GM19240 (cell line): ENCODE data around the gene RASGEF1C.

Experiments
- DNase-seq: peaks from one replicate; pipeline ENCODE4 v3.0.0; 2011; ENCODE audit warnings: low spot score; ENCODE audit not compliant: insufficient read length

Gene RASGEF1C

DNA sequence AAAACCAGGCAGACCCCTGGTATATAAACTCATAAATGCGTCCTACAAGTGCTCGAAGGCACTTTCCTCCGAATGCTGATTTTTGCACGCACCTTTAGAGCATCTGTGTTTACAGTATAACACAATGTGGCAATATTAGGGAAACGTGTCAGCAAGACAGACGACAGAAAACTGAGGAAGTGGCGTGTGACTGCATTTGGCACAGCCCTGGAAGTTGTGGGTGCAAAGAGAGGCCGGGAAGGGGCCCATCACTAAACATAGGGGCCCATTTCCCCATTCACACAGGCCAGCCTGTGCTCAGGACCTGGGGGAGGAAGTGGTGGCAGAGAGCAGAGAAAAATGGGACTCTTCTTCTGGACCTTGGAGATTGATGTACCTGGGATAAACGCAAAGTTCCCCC is 48.2 kb downstream of the RASGEF1C start:
- no peak for DNase-seq

DNA sequence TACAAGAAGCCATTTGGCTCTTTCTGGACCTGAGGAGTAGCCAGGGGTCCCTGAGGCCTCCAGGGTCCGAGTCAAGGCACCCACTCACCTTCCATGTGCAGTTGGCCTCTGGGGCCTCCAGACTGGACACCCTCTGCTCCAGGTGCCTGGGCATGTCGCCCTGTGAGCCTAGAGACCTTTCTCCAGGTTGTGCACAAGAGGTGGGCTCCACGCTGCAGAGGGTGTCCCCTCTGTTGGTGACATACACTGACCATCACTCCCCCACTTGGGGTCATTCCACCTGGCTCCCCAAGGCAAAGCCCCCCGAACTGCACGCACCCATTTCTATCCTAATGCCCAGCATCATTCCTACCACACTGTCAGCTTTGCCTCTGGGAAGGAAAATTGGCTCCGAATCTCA is 48.8 kb downstream of the RASGEF1C start:
- DNase-seq, result no peak

DNA sequence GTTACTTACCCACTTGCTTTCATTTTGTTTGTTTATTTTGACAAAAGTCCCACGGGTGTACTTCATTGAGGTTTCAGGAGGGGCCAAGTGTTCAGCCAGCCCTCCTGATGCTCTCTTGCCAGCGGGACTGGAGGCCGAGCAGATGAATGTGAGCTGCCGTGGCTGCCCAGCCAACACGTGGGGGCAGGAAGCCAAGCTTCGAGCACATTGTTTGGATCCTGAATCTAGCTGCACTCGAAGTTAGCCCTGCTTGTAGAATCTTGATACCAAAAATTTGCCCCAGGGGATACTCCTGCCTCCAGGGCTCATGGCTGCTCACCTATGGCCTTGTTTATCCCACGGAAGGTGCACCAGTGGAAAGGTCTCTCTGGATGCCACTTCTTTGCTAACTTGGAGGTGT is 49.3 kb downstream of the RASGEF1C start:
- no peak for DNase-seq

DNA sequence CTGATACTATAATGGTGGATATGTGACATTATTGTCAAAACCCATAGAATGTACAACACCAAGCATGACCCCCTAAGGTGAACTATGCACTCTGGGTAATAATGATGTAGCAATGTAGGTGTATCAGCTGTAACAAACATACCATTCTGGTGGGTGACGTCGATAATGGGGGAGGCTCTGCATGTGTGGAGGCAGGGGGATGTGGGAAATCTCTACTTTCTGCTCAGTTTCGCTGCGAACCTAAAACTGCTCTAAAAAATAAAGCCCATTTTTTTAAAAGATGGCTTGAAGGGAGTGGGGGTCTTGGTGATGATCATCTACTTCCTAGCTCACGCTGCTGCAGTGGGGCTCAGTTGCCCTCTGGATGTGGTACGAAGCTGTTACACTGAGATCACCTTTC is 51.1 kb downstream of the RASGEF1C start:
- no peak for DNase-seq

DNA sequence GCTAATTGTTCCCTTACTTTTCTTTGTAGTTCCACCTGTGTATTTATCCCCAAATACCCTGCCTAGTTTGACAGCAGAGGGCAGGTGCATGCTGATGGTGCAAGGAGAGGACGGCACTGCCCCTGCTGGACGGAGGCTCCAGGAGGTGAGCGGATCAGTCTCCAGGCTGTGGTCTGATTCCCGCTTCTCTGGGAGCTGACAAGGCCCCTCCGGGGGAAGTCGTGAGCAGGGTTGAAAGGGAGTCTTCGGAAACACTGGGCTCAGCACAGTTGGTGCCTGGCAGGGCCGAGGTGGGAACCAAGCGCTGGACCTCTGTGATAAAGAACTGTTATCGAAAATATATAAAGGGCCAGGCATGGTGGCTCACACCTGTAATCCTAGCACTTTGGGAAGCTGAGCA is 52.9 kb downstream of the RASGEF1C start:
- DNase-seq, result no peak

DNA sequence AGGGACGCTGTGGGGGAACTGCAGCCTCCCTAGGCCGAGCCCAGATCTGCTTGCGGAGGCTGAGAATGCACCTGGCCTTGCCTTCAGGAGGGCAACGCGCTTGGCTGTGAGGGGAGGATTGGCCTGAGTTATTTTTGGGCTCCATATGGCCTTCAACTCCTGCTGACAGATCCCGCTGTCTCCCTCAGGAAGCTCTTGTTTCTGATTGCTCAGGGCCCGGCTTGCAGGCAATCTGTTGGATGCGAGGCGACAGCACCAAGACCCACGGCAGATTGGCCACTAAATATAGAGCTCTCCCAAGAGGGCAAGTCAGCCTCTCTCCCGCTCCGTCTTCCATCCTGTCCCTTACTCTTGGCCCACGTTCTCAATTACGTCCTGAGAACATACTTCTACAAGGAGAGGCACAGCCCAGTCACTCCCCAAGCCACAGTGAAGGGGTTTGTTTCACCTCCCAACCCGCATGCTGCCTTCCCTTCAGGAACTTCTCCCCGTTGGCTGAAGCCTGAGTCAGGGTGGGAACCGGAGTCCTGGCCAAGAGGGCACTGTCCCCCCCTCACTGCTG is 53.6 kb downstream of the RASGEF1C start:
- DNase-seq, result no peak

DNA sequence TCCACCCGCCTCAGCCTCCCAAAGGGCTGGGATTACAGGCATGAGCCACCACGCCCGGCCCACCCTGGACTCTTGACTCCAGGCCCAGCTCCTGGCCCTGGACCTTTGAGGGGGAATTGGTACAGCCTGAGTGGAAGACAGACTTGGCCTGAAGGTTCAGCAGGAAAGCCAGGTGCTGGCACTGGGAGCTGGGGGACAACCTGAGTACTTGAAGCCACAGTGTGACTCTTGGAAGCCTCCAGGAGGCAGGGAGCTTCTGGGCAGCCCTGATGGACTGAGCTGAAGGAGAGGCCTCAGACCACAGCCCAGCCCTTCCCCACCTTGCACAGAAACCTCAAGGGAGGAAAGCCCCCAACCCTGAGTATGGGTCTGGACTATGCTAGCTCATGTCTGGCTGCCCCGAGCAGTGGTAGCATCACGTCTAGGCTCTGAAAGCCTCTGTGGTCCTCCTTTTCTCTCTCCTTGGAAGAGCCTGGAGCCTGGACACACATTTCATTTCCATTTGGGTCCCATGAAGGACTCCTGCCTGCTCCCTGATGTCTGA is 54.1 kb downstream of the RASGEF1C start:
- no peak for DNase-seq

DNA sequence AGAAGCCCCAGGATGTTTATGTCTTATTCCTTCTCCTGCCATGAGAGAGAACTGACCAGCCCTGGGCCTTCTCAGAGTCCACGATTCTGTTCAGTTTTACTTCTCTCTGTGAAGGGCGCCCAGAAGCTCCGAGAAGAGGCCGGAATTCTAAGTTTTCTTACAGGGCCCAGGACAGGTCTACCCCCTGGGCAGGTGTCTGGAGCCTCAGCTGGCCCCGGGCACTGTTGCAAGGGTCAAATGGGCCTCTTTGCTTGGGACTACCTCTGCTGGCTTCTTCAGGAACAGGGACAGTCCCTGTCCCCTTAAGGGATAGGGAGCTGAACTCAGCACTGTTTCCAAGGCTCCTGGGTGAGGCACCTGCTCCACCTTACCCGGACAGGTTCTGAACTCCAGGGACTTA is 55.0 kb downstream of the RASGEF1C start:
- no peak for DNase-seq

DNA sequence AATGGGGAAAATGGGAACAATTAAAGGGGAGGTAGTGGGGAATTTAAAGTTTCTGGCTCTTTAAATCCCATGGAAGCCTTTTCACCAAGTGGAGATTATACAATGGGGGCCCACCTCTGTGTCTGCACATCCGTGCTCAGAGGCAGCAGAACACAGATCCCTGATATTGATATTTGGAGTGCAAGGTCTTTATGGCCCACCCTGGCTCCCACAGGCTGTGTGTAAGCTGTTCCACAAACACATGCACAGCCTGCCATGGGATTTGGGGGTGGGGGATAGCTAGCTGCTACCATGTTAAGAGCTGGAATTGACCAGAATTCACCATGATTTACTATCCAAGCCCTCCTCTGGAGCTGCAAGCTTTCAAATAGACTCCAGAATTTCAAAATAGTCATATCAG is 55.9 kb downstream of the RASGEF1C start:
- DNase-seq, result no peak

DNA sequence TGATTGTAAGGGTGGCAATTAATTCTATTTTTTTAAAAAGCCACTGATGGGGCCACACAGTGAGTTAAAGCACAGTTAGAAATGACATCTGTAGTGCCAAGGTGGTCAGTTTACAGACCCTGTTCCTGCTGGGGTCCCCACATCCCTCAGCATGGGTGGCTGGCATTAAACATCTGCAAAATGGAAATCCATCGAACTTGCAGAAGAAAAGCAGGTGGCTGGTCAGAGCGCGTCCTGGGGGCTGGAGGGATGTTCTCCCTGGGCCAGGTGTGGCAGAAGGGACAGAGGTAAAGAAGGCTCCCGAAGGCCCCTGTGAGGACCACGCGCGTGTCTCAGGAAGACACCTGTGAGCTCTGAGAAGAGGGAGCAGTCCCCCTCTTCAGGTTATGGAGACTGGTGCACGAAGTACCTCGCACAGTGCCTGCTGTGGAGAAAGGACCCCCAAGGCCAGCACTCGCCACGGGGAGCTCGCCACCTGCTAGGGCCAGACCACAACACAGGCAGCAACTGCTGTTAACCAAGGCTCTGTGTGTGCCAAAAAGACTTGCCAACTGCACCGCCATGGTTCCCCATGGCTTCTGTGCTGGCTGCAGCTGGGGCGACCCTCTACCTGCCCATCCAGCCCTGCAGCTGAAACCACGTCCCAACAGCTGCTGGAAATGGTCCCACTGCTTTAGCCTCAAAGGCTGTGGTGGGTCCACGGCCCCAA is 65.2 kb downstream of the RASGEF1C start:
- no peak for DNase-seq

DNA sequence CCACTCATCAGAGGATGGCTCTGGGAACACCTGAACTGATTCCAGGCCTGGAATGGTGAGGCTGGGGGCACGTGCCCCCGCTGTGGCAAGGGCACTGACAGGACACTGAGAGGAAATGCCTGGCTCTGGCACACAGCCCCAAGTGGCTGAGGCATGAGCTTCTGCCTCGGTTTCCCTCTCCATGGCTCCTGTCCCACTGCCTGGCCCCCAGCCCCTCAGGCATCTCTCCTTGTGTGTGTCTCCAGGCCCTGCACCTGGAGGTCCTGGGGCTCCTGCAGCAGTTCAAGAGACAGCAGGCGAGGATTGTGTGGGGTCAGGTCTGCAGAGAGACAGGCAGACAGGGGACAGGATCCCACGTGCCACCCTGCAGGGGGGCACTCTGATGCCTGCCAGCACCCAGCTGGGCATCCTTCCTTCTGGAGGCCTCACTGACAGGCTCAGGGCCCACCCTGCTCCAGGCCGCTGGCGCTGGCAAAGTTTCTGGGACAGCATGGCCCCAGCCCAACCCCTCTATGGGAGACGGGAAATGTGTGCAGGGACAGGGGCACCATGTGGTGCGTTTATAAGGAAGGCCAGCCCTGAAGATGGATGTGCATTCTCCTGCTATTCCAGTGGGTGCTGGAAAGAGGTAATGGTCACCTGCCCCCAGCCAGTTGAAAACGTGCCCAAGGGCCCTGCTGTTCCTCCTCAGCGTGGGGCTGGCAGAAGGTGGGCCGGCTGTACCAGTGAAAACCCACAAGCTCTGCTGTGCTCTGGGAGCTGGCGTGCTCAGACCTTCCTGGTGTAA is 66.0 kb downstream of the RASGEF1C start:
- DNase-seq, result no peak

DNA sequence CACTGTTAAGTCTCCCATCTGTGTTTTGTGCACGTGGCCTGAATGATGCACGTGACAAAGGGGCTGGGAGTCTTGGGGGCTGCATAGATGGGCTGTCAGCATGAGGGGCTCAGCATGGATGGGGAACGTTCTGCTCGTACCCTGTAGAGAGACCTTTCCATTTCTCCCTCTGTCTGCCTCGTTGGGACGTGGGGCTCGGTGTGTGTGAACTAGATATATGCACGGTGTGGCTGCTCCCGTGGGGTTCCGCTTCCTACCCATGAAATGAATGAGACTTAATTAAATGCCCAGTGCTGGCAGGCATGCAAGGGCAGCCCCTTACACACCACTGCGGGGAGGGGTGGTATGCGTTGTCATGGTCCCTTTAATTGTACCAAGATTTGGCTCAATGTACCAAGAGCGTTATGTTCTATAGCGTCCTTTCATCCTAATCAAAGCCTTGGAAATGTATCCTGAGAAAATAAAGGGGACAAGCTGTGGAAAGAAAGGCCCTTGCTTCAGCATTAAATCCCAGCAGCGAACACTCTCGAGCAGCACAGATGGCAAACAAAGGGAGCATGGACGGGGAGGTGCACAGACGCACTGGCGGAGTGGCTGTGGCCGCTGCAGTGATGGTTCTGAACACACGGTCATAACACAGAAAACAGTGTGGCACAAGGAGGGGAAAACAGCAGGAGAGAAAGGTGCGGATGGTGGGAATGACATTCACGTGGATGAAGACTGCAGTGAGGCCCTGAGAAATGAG is 66.8 kb downstream of the RASGEF1C start:
- DNase-seq, result no peak

DNA sequence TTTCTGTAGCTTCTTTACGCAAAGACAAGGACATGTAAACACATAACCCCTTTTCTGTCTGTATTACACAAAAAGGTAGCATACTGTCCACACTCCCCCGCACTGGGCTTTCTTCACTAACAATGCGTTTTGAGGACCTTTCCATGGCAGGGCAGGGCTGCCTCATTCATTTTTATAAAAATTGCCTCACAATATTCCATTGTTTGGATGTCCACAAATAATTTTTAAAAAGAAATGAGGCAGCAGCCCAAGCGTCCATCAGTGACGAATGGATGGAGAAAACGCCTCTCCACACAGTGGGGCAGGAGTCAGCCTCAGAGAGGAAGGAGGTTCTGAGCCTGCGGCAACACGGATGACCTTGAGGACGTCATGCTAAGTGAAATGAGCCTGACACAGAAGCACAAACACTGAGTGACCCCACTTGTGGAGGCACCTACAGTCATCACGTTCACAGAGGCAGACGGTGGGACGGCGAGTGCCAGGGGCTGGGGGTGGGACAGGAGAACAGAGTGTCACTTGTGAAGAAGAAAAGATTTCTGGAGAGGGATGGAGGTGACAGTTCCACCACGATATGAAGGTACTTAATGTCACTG is 67.8 kb downstream of the RASGEF1C start:
- no peak for DNase-seq

DNA sequence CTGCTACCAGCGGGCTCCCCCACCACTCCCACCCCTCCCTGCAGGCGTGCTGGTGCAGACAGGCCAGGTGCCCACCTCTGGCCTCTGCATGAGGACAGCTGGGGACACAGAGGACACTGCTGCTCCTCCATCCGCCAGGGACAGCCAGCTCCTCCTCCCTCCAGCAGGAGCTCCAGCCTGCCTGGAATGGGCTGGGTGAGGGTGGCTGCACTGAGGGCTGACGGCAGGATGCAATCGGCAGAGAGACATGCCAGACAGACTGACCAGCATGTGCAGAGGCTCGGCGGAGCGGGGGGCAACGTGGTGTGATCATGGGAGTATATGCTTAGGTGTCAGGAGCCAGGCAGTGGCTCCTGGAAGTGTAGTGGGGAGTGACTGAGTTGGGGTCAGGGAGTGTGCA is 68.4 kb downstream of the RASGEF1C start:
- no peak for DNase-seq

DNA sequence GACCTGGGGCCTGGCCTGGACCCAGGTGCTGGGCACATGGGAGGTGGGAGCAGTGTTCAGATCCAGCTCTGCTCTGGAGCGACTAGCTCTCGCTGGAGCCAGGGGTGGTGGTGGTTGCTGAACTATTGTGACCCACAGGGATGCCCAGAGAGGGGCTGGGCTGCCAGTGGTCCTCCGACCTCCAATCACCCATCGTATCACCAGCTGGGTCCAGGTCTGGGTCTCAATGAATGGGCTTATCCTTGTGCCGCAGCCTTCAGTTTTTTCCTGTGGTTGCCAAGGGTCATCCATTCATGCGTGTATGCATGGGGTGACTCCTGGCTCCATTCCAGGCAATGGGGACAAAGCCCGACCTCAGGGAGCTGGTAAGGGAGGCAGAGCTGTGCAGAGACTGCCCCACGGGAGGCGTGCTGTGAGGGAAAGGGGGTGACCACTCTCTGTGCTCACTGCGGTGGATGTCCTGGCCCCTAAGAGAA is 68.9 kb downstream of the RASGEF1C start:
- no peak for DNase-seq

DNA sequence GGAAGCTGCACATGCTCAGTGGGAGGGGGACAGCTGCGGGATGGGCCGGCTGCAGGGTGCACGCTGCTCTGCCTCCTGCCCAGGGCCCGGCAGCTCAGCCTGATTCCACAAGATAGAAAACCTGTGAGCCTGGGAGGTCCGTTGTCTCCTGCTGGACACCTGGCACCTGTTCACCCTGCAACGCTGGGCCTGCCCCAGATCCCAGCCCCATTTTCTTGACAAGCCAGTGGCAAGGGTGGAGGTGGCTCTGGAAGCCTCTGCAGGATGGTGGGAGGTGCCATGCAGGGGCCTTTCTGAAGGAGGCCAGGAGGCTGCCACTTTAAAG is 69.3 kb downstream of the RASGEF1C start:
- DNase-seq, result no peak

DNA sequence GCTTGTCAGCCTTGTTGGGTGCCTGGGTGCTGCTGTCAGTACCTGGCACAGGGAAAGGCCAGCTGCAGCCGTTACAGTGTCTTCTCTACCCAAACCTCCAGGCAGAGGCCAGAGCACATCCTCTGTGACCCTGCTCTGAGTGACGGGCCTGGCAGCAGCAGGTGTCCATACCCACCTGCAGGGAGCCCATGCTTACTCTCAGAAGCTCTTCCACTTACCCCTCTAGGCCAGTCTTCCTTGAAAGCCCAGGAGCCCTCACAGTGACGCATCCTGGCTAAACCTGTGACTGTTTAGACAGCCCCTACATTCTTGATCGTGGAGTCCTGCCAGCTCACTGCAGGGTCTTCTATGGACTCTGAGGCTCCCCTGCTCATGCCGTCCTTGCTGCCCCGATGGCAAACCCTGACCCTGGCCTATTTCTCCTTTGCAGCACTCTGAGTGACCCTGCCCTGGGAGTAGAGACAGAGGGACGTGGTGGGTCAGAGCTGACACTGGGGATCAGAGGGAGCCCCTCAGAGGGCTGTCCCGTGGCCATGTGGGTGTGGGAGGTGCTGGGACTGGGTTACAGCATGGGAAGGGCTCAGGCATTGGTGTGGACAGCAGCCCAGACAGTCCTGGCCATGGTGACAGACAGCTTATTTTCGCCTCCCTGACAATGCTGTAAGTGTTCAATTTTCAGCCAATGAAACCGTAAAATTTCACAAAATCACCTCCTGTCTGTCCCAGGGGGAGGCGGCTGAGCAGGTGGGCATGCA is 69.9 kb downstream of the RASGEF1C start:
- DNase-seq, result no peak

DNA sequence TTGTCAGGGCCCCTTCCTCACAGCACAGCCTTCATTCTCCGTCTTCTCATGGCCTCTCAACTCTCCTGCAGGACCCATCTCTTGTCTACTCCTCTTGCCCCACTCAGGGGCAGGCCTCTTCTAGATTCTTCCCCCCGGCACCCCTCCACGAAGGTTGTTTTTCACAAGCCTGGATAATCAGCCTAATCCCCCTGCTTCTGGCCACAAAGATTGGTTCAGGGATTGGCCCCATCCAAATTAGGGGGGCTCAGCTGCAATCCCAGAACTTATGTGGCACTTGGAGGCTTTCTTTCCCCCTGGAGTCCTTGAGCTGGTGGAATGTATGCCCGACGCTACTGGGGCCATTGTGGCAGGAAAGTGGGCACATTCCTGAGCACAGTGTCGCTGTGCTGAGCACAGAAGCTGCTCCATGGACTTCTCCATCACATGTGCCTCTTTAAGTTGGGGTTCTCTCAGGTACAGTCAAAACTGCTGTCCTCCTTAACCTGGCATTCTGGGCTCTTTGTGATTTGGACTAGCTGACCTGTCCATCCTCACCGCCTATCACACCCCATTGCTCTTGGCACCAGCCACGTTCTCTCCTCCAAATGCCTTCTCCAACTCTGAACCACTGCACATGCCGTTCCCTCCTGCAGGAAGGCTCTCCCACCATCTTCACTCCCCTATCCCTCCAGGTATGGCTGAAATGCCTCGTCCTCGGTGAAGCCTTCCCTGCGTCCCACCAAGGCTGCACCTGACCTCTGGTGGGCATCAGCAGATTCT is 70.6 kb downstream of the RASGEF1C start:
- no peak for DNase-seq

DNA sequence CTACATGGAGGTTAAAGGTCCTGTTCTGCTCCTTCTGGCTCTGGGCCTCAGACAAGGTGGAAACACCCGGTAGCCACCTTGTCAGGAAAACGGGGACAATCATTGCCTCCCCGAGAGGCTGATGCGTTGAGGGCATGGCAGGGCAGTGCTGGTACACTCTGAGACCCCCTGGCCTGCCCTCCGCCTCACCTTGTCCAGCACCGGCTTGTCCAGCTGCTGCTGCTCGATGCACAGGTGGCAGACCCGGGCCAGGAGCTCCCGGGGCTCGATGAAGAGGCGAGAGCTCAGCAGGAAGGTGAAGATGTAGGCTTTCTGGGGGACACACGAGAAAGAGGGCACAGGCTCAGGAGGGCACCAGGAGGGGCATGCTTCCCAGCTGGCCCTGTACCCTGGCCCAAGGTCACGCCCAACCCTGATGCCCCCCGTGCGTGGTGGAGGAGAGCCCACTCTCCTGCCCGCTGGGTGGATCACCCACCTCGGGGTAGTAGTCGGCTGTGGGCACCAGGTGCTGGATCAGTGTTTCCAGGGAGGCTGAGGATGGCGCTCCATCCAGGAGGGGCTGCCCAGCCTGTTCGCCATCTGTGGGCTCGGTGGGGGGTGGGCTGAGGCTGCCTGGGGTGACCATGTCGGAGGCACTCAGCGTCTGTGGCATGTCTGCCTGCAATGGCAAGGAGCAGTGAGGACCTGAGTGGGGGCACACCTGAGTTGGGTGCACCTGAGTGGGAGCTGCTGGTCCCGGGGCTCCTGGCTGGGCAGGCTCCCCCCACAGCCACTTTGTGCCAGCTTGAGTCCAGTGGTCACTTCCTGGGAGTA is 71.4 kb downstream of the RASGEF1C start:
- DNase-seq, result no peak
